ENCODE results near the gene HOXA13. TPM values are rescaled to one million over a fixed set of nuclear protein-coding genes. Genes with fewer than 3 reads are reported as not detected.

Gene HOXA13
- total RNA-seq, 2 donors from 2014 or later: 0.14 TPM; not detected in 1

DNA sequence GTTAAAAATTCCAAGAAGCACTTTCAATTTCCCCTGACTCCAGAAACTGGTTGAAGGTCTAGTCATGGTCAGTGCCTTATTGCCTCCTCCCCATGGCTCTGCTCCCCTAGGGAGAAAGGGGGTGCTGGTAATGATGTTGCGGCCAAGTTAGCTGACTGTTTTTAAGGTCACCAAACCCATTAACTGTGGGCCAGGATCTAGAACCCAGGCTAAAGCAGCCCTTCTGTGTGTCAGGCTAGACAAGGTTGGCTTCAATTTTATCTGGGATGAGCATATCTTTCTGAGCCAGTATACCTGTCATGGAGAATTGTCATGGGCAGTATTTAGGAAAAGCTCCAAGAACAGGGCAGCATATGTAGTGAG, 11.2 kb upstream of the HOXA13 start:
- H3K9me3 ChIP-seq: no peaks in the 10 kb centered on the region
- no peak overlapping the region for H3K27ac ChIP-seq
- DNase-seq (ENCODE audit: low spot score) (no peak), ATAC-seq (ENCODE audit: insufficient number of reproducible peaks, low FRiP score, low read depth) (no peak)
- H3K4me1 ChIP-seq (ENCODE audit: control insufficient read depth in 1 of 2, low read depth in 2 of 2): peaks cover 4 to 15% of the 10 kb centered on the region in 2 donors
- TF ChIP-seq, protein P1, sequence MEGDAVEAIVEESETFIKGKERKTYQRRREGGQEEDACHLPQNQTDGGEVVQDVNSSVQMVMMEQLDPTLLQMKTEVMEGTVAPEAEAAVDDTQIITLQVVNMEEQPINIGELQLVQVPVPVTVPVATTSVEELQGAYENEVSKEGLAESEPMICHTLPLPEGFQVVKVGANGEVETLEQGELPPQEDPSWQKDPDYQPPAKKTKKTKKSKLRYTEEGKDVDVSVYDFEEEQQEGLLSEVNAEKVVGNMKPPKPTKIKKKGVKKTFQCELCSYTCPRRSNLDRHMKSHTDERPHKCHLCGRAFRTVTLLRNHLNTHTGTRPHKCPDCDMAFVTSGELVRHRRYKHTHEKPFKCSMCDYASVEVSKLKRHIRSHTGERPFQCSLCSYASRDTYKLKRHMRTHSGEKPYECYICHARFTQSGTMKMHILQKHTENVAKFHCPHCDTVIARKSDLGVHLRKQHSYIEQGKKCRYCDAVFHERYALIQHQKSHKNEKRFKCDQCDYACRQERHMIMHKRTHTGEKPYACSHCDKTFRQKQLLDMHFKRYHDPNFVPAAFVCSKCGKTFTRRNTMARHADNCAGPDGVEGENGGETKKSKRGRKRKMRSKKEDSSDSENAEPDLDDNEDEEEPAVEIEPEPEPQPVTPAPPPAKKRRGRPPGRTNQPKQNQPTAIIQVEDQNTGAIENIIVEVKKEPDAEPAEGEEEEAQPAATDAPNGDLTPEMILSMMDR (IDR thresholded peaks at IDR 0.05): no peak
- H3K27me3 ChIP-seq (replicated peaks; ENCODE audit: insufficient read depth): peaks cover 8% of the 10 kb centered on the region
- no peaks in the 10 kb centered on the region for H3K36me3 ChIP-seq
- no peak overlapping the region for H3K4me3 ChIP-seq

DNA sequence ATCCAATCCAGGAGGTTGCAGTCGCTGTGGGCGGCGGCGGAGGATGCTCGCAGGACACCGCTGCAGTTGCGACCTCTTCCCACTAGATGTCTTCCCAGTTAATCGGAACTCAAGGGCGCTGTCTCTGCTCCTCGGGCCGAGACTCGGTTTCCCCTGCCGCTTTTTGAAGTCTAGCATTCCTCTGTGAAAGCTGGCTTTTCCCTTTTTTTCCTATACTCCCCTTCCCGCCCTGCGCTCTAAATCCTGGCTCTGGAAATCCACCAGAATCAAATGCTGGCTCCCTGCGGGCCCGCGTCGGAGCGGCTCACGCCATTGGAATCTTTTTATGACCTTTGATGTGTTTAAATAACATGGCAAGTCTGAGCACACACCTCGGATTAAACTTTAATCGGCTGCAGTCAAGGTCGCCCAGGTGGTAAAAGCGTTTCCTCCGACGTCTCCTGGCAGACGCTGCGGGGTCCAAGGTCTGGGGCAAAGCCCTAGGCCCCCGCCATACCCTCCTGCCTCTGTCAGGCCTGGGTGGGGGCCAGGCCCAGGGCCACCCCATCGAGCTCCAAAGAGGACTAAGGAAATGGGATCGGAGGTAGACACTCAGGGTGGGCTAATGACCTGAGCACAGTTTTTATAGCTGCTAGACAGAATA, 10.7 kb upstream of the HOXA13 start:
- Histone ChIP-seq H3K9me3 (no peaks in the 10 kb centered on the region), H3K4me3 (peak overlapping the region; percentile 43), H3K4me1 (ENCODE audit: control insufficient read depth in 1 of 2, low read depth in 2 of 2) (peaks cover 4 to 16% of the 10 kb centered on the region in 2 donors), H3K27ac (no peak overlapping the region), H3K36me3 (no peaks in the 10 kb centered on the region), H3K27me3 (replicated peaks; ENCODE audit: insufficient read depth) (peaks cover 12% of the 10 kb centered on the region)
- TF ChIP-seq, protein P1 (IDR thresholded peaks at IDR 0.05): peak; percentile 71
- no peak for ATAC-seq (ENCODE audit: insufficient number of reproducible peaks, low FRiP score, low read depth)
- DNase-seq (ENCODE audit: low spot score): no peak

DNA sequence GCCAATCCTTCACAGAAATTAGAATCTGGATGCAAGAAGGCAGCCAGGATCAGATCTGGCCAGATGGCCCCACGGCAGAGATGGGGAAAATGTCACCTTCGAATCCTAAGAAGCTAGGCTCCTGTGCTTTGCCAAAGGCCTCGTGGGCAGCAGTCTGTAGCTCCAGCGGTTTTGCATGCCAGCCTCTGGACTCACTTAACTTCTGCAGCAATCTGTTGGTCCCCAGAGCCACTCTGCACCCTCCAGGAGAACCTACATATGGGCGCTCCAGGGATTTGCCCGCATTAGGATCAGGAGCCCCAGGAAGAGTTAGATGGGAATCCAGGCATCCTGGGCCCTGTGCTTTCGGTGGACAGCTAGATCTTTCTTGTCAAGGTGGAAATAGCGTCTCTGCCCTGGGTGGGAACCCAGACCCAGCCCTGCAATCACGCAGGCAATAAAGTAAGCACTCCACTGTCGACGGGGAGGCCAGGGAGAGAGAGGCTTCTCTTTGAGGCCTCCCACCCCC, 10.1 kb upstream of the HOXA13 start:
- no peaks in the 10 kb centered on the region for H3K9me3 ChIP-seq
- no peak overlapping the region for H3K27ac ChIP-seq
- no peaks in the 10 kb centered on the region for H3K36me3 ChIP-seq
- H3K4me1 ChIP-seq (ENCODE audit: control insufficient read depth in 1 of 2, low read depth in 2 of 2): peaks cover 6 to 21% of the 10 kb centered on the region in 2 donors
- no peak for DNase-seq (ENCODE audit: low spot score)
- no peak for ATAC-seq (ENCODE audit: insufficient number of reproducible peaks, low FRiP score, low read depth)
- peaks cover 17% of the 10 kb centered on the region for H3K27me3 ChIP-seq (replicated peaks; ENCODE audit: insufficient read depth)
- TF ChIP-seq, protein P1 (IDR thresholded peaks at IDR 0.05): no peak
- no peak overlapping the region for H3K4me3 ChIP-seq

DNA sequence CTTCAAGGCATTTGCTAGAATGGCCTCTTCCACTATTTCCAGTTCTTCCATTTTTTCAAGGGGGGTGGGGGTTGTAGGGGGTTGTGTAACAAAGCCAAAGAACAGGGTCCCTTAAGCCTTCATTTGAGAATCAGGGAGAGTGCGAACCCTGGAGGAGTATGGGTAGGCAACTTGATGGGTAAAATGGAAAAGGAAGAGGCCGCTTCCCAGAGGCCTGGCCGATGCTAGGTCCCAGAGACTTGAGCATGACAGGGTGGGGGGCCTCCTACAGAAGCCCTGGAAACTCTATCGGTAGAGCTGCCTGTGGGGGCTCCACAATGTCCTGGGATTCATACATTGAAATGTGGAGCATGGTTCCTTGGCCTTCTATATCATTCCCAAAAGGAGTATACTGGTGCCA, 9.1 kb upstream of the HOXA13 start:
- Histone ChIP-seq H3K4me3 (no peak overlapping the region), H3K4me1 (ENCODE audit: control insufficient read depth in 1 of 2, low read depth in 2 of 2) (peaks cover 9 to 27% of the 10 kb centered on the region in 2 donors), H3K27me3 (replicated peaks; ENCODE audit: insufficient read depth) (peaks cover 27% of the 10 kb centered on the region), H3K27ac (no peak overlapping the region), H3K36me3 (no peaks in the 10 kb centered on the region), H3K9me3 (no peaks in the 10 kb centered on the region)
- ATAC-seq (ENCODE audit: insufficient number of reproducible peaks, low FRiP score, low read depth) (no peak), DNase-seq (ENCODE audit: low spot score) (no peak)
- TF ChIP-seq, protein P1 (IDR thresholded peaks at IDR 0.05): no peak

DNA sequence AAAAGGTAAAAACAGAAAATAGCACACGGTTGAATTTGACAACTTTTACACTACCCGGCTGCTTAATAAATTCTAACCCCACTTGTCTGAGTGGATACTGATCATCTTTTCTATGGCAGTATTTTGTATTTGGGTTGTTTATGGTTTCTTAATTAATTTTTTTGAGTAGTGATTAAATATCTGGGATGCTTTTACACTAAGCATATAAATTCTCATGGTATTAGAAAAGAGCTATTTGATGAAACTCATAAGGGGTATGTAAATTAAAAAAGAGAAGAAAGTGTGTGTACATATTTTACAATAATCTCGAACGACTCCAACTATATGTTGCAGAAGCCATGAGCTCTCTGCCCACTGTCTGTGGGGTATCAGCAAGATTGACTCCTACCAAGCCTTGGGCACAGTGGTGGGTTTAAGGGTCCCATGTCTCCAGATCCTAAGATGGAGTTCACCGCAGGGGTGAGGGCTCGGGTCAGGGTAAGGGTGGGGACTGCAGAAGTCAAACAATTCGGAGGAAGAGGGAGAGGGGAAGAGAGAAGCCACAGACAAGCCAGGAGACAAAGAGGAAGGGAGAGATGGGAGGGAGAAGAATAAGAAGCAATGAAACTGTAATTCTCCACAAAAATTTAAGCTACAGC, 7.6 kb upstream of the HOXA13 start:
- TF ChIP-seq, protein P1 (IDR thresholded peaks at IDR 0.05): no peak
- no peak for DNase-seq (ENCODE audit: low spot score)
- H3K9me3 ChIP-seq: no peaks in the 10 kb centered on the region
- no peak overlapping the region for H3K27ac ChIP-seq
- H3K27me3 ChIP-seq (replicated peaks; ENCODE audit: insufficient read depth): peaks cover 41% of the 10 kb centered on the region
- ATAC-seq (ENCODE audit: insufficient number of reproducible peaks, low FRiP score, low read depth): no peak
- no peaks in the 10 kb centered on the region for H3K36me3 ChIP-seq
- peaks cover 9 to 18% of the 10 kb centered on the region in 2 donors for H3K4me1 ChIP-seq (ENCODE audit: control insufficient read depth in 1 of 2, low read depth in 2 of 2)
- no peak overlapping the region for H3K4me3 ChIP-seq

Data from thoracic aorta (tissue), 2 donors.